ENCODE results near the gene VLDLR.
"Not testable (repeated sequence)": the region's sequence is repeated elsewhere in the genome, so short reads cannot be mapped to it uniquely, and the experiment has no call there.

Gene VLDLR

GRCh38 chr9:2663461-2664173, 42.0 kb downstream of the VLDLR start:
- DNase-seq (ENCODE audit: low read depth, low spot score): no peak

DNA sequence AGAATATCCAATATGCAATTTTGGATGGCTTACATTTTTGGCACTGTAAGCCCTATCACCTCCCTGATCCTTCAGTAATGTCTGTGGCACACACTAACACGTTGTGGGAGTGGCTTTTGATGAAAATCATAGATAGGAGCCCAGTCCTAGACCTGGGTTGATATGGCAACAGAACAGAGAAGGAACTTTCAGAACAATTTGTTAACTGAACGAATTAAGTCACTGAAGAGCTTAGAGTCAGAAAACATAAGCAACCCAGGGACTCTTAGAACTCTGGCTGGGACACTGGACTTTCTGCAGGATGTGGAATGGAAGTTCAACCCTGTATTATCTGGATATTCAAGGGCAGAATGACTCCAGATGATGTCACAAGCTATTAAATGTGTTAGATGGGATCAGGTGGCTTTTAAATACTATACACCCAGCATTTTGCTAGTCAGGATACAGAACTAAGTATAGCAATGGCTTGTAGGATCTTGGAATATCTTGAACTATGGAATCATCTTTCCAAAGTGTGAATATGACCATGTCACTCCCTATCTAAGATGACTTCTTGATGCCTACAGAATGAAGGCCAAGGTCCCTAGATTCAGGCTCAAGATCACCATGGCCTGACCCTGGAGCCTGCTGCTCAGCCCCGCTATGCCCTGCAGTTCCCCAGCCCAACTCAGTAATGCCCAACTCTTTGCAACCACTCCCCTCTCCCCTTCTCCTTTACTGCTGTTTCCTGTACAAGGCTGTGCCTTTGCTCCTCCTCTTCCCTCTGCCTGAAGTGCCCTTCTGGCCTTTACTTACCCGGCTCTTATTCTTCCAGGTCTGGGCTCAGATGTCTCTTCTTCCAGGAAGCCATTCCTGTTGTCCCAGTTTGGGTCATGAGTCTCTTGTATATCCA, 42.8 kb downstream of the VLDLR start:
- DNase-seq (ENCODE audit: low read depth, low spot score): no peak

DNA sequence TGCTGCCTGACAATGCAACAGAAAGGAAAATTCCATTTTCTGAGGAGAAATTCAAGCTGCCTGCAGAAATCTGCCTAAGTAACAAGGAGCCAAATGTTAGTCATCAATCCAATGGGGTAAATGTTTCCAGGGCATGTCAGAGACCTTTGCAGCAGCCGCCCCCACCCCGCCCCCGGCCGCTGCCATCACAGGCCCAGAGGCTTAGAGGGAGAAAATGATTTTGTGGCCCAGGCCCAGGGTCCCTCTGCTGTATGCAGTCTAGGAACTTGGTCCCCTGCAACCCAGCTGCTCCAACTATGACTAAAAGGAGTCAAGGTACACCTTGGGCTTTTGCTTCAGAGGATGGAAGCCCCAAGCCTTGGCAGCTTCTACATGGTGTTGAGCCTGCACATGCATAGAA, 45.0 kb downstream of the VLDLR start:
- DNase-seq (ENCODE audit: low read depth, low spot score): no peak

- DNase-seq (ENCODE audit: low read depth, low spot score): no peak
Measured at GRCh38 chr9:2673161-2673560, 51.6 kb downstream of the VLDLR start.

GRCh38 chr9:2674141-2674824, 52.7 kb downstream of the VLDLR start:
- DNase-seq (ENCODE audit: low read depth, low spot score): no peak

GRCh38 chr9:2675834-2676233, 54.2 kb downstream of the VLDLR start:
- DNase-seq (ENCODE audit: low read depth, low spot score): no peak

DNA sequence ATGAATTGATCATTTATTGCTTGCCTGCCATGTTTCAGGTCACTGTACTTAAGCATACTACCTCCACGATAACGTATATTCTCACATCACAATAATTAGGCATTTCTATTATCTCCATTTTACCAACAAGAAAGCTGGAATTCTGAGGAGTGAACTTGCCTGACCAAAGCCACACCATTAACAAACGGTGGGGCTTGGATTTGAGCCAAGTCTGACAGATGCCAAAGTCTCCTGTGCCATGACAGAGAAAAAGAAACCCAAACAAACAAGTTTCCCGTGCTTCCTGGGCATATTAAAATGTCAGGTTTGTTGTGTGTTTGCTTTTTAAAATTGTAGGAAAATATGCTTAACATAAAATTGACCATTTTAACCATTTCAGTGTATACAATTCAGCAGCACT, 54.9 kb downstream of the VLDLR start:
- no peak for DNase-seq (ENCODE audit: low read depth, low spot score)

GRCh38 chr9:2677915-2678889, 56.6 kb downstream of the VLDLR start:
- no peak for DNase-seq (ENCODE audit: low read depth, low spot score)

GRCh38 chr9:2679011-2679410, 57.4 kb downstream of the VLDLR start:
- no peak for DNase-seq (ENCODE audit: low read depth, low spot score)

GRCh38 chr9:2681981-2682380, 60.4 kb downstream of the VLDLR start:
- no peak for DNase-seq (ENCODE audit: low read depth, low spot score)

DNA sequence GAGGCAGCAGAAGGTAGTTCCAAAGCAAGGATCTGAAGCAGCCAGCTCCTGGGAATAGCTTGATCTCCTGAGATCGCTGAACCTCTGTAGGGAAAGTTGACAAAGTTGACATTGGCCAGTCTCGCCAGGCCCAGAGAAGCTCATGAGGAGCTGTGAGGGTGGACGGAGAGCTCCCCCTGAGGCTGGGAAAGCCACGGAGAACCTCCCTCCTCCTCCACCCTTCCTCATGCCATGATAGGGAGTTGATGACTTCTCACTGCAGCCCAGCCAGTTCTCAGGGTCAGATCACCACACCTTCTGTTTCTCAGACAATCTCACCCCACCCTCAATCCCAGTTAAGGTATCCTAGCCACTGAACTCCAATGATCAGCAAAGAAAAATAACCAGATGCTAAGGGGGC, 65.3 kb downstream of the VLDLR start:
- no peak for DNase-seq (ENCODE audit: low read depth, low spot score)

DNA sequence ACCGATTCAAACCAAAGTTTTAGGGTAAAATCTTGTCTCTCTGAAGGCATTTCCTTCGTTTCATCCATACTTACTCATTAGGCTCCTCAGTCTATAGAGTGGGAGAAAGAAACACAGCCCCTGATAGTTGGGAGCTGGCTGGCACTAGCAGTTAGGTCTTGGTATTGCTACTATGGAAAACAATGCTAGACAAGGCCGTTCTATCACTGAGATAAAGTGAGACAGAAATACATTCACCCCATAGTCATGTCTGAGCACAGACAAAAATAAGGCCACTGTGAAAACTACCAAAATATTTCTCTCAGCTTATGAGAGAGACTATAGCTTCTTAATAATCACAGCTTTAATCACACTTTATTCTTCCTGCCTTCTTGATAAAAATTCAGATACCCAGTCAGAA, 67.0 kb downstream of the VLDLR start:
- no peak for DNase-seq (ENCODE audit: low read depth, low spot score)

GRCh38 chr9:2691212-2691611, 69.6 kb downstream of the VLDLR start:
- DNase-seq (ENCODE audit: low read depth, low spot score): no peak

GRCh38 chr9:2691626-2692025, 70.0 kb downstream of the VLDLR start:
- no peak for DNase-seq (ENCODE audit: low read depth, low spot score)

DNA sequence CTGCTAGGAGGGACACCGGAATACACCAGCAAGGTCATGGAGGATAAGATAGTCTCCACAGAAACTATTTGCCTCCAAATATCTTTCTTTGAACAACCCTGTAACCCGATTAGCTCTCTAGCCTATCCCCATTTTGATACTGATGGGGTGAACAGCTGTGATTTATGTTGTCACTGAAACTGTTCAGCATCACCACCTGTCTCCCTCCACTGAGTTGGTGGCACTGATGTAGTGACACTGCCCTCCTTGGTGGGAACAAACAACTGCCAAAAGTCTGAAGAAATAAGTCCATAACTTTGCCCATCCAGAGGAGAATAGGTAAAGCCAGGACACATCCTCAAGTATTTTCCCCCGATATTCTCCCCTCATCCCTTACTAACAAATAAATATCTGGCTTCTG, 71.5 kb downstream of the VLDLR start:
- DNase-seq (ENCODE audit: low read depth, low spot score): no peak

GRCh38 chr9:2697492-2697891, 75.9 kb downstream of the VLDLR start:
- DNase-seq (ENCODE audit: low read depth, low spot score): no peak

DNA sequence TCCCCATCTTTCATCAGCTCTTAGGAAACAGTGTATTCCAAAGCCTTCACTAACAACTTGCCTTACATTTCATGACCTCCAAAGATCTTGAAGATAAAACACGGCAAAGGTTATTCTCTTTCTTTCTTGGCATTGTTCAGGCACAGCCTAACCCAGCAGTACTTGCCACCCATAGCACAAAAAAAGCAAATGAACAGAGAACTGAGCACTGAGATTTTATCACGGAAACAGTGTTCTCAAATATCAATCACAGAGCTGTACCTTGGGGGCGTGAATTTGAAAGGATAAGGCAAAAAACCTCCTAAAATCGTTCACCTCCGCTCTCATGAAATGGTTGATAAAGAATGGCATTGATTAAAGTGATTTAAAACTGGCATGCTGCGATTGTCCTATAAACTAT, 78.8 kb downstream of the VLDLR start:
- DNase-seq (ENCODE audit: low read depth, low spot score): no peak

GRCh38 chr9:2700909-2701550, 79.4 kb downstream of the VLDLR start:
- DNase-seq (ENCODE audit: low read depth, low spot score): no peak

DNA sequence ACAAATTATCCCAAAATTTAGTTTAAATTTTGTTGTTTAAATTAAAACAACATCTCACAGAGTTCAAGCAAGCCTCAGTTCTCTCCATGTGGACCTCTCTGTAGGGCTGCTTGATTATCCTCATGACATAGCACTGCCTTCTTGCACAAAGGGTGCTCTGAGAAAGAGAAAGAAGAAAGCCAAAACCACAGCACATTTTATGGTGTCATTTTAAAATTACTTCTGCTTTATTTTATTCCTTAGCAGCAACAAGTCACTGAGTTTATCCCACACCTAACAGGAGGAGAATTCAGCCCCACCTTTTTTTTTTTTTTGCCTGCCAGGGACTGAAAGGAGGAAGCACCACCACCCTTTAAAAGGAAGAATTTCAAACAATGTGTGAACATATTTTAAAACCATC, 82.9 kb downstream of the VLDLR start:
- DNase-seq (ENCODE audit: low read depth, low spot score): no peak

GRCh38 chr9:2707256-2707655, 85.7 kb downstream of the VLDLR start:
- DNase-seq (ENCODE audit: low read depth, low spot score): not testable (repeated sequence)

All from activated CD4-positive, CD25-positive, alpha-beta regulatory T cell treated with anti-CD3 and anti-CD28 coated beads, Interleukin-2, amount 50 U/mL, for 16 hours (primary cell).